Stomach (tissue), 9 donors: ENCODE measurements around the gene KRTAP19-8. TPM values are rescaled to one million over a fixed set of nuclear protein-coding genes. Genes with fewer than 3 reads are reported as not detected.

Experiments
- DNase-seq, 2 donors: peaks; one replicate each; pipeline versions ENCODE4 v3.0.0 to v3.0.0-alpha.2; 2013 to 2019
- H3K27ac ChIP-seq, 5 donors: fragments of 200-600 bp in 4 of 5; sonication (generic) in 4 of 5; one replicate each; pipeline ENCODE4 v1.5.1; 2013 to 2019; ENCODE audit warnings: mild to moderate bottlenecking in 1 of 5, moderate library complexity in 1 of 5
- H3K27me3 ChIP-seq, 3 donors: fragments of 200-600 bp; sonication (generic); one replicate each; pipeline ENCODE4 v1.5.1; 2017 to 2019; ENCODE audit warnings: mixed run types in 1 of 3
- H3K36me3 ChIP-seq, 4 donors: fragments of 200-600 bp; sonication (generic); 1 replicate in 3 of 4; 2 replicates in 1 of 4; pipeline ENCODE4 v1.5.1; 2016 to 2019
- H3K4me1 ChIP-seq, 4 donors: fragments of 200-600 bp; sonication (generic); one replicate each; pipeline ENCODE4 v1.5.1; 2016 to 2019
- H3K4me3 ChIP-seq, 4 donors: fragments of 200-600 bp; sonication (generic) in 3 of 4; one replicate each; pipeline ENCODE4 v1.5.1; 2016 to 2019; ENCODE audit warnings: mild to moderate bottlenecking in 1 of 4
- H3K9me3 ChIP-seq, 4 donors: fragments of 200-600 bp; sonication (generic); one replicate each; pipeline ENCODE4 v1.5.1; 2016 to 2019
- CTCF ChIP-seq, 7 experiments: fragments of 450-650 bp in 4 of 7; fragments of 200-600 bp in 3 of 7; sonication (generic) in 3 of 7; IDR thresholded peaks; one replicate each; pipeline ENCODE4 v1.5.1; 2016 to 2019; ENCODE audit warnings: antibody characterized with exemption in 7 of 7, control low read depth in 2 of 7, mild to moderate bottlenecking in 1 of 7
- EP300 ChIP-seq: sonication (generic); formaldehyde crosslinking; IDR thresholded peaks from one replicate; pipeline ENCODE4 v1.6.1; 2017; ENCODE audit warnings: antibody characterized with exemption
- POLR2A ChIP-seq, 4 donors: fragments of 450-650 bp; IDR thresholded peaks; one replicate each; pipeline ENCODE4 v1.6.1; 2016; ENCODE audit warnings: antibody characterized with exemption in 4 of 4, control low read depth in 2 of 4, mild to moderate bottlenecking in 1 of 4, moderate library complexity in 1 of 4
- POLR2AphosphoS5 ChIP-seq, 3 donors: sonication (generic); formaldehyde crosslinking; IDR thresholded peaks; one replicate each; pipeline ENCODE4 v1.6.1; 2016; ENCODE audit warnings: antibody characterized with exemption in 3 of 3
- WGBS, 5 donors: extraction: QIAGEN DNeasy Blood & Tissue Kit in 3 of 5; methylation state at CpG; one replicate each; pipeline versions ENCODE4 v1.1.5 to v1.1.7; 2013 to 2018; 5-methylcytosine and 5-hydroxymethylcytosine counted together
- intact Hi-C: fragments of 100-400 bp; cut with DNase I; formaldehyde crosslinking; loops from one replicate; pipeline ENCODE4 v1.15.1; 2023; ENCODE audit warnings: low total_unique reads
- polyA plus RNA-seq, 3 donors: library from polyadenylated mRNA; stranded (reverse); fragments of 200-250 nt; gene quantifications; one replicate each; pipeline ENCODE4 v1.2.3, GENCODE V29; 2013
- total RNA-seq, 5 donors: library from RNA; depleted of rRNA; stranded (reverse); fragments of >200 nt; gene quantifications; one replicate each; pipeline versions ENCODE4 v1.1.0 to v1.2.3, GENCODE V29; 2014 to 2016
- donor health status: healthy with polysubstance abuse.
- donor health status: Bipolar disorder and iron deficiency.
- donor health status: healthy.

KRTAP19-8 gene
- total and polyA plus RNA-seq, 8 donors, result not detected

GRCh38 chr21:30988706-30989105 is 49.6 kb downstream of the KRTAP19-8 start:
- 66 to 81% (median 73%) methylated on average over 1 of the region's 1 CpG for WGBS, 5 donors
- intact Hi-C loops, result no loop called here

More at GRCh38 chr21:30988706-30989105, 49.6 kb downstream of the KRTAP19-8 start:
- Histone ChIP-seq H3K4me3 (no peak overlapping the region), H3K27ac (no peak overlapping the region), H3K27me3 (no peaks in the 10 kb centered on the region), H3K9me3 (no peaks in the 10 kb centered on the region), H3K4me1 (no peaks in the 10 kb centered on the region), H3K36me3 (no peaks in the 10 kb centered on the region)
- TF ChIP-seq EP300, result no peak
- no peak for TF ChIP-seq POLR2A (IDR thresholded peaks at IDR 0.05)
- TF ChIP-seq POLR2AphosphoS5 (IDR thresholded peaks at IDR 0.05), result no peak
- no peak for TF ChIP-seq CTCF (IDR thresholded peaks at IDR 0.05)
- no peak for DNase-seq

Other genes with a start within 250 kb of the KRTAP19-8 start
- not detected for gene KRTAP8-1, start 225.2 kb downstream of the KRTAP19-8 start, total RNA-seq
- gene KRTAP8-1, start 225.2 kb downstream of the KRTAP19-8 start, polyA plus RNA-seq, result not detected
- gene KRTAP7-1, start 208.7 kb downstream of the KRTAP19-8 start, total RNA-seq, result not detected
- gene KRTAP7-1, start 208.7 kb downstream of the KRTAP19-8 start, polyA plus RNA-seq, result not detected
- not detected for gene KRTAP11-1, start 156.9 kb downstream of the KRTAP19-8 start, total RNA-seq
- gene KRTAP11-1, start 156.9 kb downstream of the KRTAP19-8 start, polyA plus RNA-seq, result not detected